GM19238 (cell line): Measurements from ENCODE around the gene MYZAP.

Experiments used
- DNase-seq: peaks from one replicate; pipeline ENCODE4 v3.0.0; 2011; ENCODE audit warnings: low spot score; ENCODE audit not compliant: insufficient read length

Gene MYZAP

GRCh38 chr15:57696146-57696545, 104.4 kb downstream of the MYZAP start:
- no peak for DNase-seq

DNA sequence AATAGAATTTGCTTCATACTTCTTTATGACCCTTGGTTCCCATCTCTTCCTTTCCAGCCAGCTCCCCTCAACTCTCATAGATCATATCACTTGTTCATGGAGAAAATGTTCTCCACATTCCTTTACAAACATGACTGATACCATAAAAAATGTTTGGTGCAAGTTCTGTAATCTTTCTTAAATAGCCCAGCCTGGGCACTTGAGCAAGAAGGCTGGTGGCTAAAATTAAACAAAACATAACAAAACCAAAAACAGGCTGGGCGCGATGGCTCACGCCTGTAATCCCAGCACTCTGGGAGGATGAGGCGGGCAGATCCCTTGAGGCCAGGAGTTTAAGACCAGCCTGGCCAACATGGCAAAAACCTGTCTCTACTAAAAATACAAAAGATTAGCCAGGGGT, 105.9 kb downstream of the MYZAP start:
- DNase-seq: no peak

GRCh38 chr15:57698243-57698642, 106.5 kb downstream of the MYZAP start:
- no peak for DNase-seq

GRCh38 chr15:57698991-57699390, 107.3 kb downstream of the MYZAP start:
- DNase-seq: no peak

DNA sequence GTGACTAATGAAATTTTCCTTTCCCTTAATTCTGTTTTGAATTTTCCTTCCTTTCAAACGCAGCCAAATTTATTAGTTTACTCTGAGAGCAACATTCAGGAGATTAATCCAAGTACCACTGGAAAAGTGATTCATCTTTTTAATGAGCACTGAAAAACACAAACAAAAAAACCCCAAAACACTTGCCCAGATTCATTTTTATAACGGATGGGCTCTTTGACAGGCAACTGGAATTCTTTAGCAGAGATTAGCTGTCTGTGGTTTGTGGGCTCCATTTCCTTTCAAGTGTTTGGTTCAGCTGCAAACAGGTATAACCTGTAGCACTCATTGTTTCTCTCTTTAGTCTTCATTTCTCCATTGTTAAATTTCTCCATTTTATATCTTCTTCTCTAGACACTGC, 111.7 kb downstream of the MYZAP start:
- DNase-seq: no peak

- no peak for DNase-seq
Measured at GRCh38 chr15:57704441-57704840, 112.7 kb downstream of the MYZAP start.

DNA sequence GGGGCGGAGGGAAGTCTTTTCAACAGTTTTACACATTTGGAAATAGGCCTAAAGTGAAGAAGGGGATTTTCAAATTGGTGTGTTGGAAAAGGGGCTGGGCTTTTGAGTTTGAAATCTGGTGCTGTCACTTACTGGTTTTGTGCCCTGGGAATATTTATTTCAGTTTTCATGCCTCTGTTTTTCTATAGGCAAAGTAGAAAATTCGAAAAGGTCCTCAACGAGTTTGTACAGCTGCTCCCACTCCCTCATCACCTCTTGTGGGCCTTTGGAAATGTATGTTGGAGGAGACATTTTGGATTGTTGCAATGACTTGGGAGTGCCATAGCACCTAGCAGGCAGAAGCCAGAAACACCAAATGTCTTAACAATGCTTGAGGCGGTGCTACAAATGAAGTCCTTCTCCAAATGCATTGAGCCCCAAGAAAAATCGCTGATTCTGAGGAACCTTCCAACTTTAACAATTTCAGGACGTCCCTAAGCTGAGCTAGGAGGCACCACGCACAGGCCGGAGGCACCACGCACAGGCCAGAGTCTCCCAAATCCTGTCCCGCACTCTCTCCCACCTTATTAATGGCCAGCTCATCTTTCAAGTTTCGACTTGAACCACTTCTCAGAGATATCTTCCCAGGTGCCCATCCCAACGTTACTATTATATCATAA, 114.2 kb downstream of the MYZAP start:
- DNase-seq: no peak

DNA sequence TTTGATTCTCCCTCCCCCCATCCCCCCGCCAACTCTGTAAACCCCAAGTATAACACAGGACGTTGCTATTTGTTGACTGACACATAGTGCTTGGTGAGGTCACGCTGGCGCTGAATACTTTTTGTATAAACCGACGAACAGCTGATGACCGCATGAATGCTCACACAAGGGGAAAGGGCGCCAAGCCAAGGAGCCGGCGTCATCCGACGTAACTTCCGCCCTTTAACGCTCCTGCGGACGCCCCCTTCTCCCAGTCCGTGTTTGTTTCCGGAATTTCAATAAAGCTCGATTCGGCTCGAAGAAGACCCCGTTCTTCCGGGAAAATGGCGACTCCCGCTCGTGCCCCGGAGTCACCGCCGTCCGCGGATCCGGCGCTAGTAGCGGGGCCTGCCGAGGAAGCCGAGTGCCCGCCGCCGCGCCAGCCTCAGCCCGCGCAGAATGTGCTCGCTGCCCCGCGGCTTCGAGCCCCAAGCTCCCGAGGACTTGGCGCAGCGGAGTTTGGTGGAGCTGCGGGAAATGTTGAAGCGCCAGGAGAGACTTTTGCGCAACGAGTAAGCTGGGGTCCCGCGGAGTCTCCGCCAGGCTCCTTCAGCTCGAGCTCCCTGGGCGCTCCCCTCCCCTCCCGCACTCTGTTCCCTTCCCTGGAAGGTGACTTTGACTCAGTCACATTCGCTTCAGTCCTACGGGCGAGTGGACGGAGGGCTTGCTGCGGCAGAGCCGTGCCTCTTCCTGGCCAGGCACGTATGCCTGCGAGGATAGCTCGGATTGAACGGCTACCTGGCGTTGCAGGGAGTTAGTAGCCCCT, 114.9 kb downstream of the MYZAP start, which contains the start of gene POLR2M:
Gene POLR2M (plus strand): TSS at position 310 of the 805 bp plus-strand sequence. CDS start 129 bp downstream, at position 439.
- DNase-seq: peak; percentile 66

DNA sequence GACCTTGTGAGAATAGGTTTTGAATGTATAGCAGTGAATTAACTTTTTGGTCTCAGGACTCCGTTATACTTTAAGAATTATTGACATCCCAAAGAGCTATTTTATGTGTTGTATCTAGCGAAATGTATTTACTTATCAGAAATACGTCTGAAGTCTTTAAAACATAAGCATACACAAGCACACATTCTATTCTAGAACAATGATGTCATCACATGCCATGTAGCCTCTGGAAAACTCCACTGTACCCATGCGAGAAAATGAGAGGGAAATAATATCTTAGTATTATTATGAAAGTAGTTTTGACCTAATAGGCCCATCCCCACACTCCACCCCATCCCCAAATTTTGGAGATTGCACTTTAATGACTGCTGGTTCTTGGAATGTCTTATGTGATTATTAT, 116.3 kb downstream of the MYZAP start:
- DNase-seq: no peak

DNA sequence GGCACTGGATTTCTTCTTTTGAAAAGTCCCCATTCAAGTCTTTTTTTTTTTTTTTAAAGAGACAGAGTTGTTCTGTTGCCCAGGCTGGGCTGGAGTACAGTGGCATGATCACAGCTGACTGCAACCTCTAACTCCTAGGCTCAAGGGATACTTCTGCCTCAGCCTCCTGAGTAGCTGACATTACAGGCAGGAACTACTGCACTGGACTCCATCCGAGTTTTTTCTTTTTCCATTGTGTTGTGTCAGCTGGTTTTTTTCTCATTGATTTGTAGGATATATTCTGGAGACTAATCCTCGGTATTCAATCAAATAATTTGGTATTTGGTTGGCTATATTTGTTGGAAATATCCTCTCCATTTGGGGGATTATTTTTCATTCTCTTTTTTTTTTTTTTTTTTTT, 126.6 kb downstream of the MYZAP start:
- no peak for DNase-seq

DNA sequence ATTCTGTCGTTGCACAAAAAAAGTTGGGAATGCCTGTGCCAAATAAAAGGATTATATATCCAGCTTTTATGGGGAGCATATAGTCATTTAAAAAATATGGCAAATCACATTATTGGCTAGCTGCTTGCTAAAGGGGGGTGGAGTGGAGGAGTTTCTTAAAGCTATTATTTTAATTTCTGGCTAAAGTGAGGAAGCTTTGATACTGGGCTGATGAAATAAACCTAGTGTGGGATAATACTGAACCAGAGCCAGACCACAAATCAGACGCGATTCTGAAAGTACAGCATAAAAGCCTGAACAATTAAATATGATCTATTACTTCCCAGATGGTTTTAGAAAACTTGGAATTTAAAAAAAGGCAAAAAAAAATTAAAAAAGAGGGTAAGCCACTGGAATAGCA, 129.2 kb downstream of the MYZAP start:
- no peak for DNase-seq

DNA sequence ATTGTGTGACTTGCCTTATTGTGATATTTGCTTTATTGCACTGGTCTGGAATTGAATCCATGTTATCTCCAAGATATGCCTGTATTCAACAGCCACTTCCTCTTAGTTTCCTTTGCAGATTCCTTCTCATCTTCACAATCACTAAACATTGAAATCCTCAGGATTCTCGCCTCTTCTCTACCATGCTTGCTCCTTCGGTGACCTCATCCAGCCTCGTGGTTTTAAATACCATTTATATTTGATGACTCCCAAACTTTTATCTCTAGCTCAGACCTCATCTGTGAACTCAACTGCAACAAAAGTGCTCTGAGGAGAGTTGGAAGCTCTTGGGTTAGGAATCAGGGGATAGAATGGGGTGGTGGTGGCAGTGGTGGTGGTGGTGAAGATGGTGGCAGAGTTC, 134.7 kb downstream of the MYZAP start:
- no peak for DNase-seq

DNA sequence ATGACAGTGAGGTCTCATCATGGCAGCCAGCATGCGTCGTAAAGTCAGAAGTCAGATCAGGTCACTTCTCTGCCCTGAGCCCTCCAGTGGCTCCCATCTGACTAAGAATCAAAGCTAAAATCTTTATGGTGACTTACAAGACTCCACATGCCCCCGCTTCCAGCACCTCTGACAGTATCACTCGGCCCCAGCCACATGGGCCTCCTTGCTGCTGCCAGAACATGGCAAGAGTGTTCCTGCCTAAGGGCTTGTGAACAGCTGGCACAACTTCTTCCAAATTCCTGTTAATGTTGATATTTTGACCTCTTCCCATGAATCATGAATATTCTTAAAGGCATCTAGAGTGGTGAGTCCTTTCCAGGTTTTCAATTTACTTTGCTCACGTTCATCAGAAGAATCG, 135.3 kb downstream of the MYZAP start:
- no peak for DNase-seq

DNA sequence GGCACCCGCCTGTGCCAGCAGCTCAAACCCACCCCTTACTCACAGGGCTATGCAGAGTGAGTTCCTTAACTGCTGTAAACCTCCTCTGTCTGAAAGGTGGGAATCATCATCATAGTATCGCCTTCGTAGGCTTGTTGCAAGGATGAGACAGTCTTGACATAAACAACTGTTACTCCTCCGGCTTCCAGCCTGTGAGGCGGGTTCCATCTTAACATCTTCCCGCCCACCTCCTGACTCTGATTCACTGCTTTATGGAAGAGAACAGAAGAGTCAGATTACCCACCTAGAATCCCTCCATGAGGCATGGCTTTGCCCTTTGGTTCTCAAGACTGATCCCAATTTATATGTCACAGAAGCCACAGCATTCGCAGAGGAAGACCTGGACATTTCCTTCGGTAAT, 136.7 kb downstream of the MYZAP start:
- no peak for DNase-seq

GRCh38 chr15:57730876-57731275, 139.2 kb downstream of the MYZAP start:
- no peak for DNase-seq

GRCh38 chr15:57731530-57732103, 139.9 kb downstream of the MYZAP start:
- no peak for DNase-seq

GRCh38 chr15:57732526-57733331, 141.0 kb downstream of the MYZAP start:
- DNase-seq: no peak

DNA sequence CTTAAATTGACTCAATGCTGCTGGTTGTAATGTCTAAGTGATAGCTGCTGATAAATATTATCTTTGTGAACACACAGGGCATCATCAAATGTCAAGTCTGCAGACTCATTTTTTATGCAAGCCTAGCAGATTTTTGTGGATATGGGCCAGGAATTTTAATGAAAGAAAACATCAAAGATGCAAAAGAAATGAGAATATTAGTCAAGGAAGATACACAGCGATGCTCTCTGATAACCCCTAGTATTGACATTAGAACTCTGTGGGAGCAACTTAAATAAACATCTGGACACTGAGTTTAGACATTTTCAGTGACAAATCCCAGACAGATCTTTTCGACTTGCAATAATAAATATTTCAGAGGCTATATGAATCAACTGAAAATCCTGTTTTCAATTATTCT, 143.2 kb downstream of the MYZAP start:
- no peak for DNase-seq
